ENCODE data around the gene TEX36.

DNA sequence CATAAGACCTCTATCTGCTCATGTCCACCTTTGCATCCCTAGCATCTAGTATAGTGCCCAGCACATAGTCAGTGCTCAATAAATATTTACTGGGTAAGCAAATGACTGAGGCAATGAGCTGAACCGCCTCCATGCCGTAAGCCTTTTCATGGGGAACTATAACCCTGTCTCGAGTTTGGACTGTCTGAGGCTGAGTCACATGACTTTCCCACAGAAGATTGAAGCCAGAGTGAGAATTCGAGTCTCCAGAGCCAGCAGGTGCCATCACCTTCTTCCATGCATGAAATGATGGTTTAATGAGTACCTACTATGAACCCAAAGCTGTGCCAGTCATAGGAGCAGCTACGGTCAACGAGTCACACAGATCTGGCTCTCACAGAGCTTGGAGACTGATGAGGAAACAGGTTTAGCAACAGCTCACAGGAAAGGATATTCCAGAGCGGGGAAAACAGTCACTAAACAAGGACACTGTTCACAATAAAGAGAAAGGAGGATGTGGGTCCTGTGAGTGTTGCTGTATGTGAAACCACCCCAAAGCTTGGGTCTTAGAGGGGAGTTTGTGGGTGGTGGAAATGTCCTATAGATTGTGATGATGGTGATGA, 75.2 kb downstream of the TEX36 start:
- TF ChIP-seq GABPA (IDR thresholded peaks at IDR 0.05; ENCODE audit: low read depth) (no peak), POLR2AphosphoS5 (IDR thresholded peaks at IDR 0.05; ENCODE audit: low read depth) (no peak)
- TF ChIP-seq, protein P1, sequence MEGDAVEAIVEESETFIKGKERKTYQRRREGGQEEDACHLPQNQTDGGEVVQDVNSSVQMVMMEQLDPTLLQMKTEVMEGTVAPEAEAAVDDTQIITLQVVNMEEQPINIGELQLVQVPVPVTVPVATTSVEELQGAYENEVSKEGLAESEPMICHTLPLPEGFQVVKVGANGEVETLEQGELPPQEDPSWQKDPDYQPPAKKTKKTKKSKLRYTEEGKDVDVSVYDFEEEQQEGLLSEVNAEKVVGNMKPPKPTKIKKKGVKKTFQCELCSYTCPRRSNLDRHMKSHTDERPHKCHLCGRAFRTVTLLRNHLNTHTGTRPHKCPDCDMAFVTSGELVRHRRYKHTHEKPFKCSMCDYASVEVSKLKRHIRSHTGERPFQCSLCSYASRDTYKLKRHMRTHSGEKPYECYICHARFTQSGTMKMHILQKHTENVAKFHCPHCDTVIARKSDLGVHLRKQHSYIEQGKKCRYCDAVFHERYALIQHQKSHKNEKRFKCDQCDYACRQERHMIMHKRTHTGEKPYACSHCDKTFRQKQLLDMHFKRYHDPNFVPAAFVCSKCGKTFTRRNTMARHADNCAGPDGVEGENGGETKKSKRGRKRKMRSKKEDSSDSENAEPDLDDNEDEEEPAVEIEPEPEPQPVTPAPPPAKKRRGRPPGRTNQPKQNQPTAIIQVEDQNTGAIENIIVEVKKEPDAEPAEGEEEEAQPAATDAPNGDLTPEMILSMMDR (IDR thresholded peaks at IDR 0.05; ENCODE audit: insufficient read depth, low read length), result no peak
- TF ChIP-seq, protein P2, sequence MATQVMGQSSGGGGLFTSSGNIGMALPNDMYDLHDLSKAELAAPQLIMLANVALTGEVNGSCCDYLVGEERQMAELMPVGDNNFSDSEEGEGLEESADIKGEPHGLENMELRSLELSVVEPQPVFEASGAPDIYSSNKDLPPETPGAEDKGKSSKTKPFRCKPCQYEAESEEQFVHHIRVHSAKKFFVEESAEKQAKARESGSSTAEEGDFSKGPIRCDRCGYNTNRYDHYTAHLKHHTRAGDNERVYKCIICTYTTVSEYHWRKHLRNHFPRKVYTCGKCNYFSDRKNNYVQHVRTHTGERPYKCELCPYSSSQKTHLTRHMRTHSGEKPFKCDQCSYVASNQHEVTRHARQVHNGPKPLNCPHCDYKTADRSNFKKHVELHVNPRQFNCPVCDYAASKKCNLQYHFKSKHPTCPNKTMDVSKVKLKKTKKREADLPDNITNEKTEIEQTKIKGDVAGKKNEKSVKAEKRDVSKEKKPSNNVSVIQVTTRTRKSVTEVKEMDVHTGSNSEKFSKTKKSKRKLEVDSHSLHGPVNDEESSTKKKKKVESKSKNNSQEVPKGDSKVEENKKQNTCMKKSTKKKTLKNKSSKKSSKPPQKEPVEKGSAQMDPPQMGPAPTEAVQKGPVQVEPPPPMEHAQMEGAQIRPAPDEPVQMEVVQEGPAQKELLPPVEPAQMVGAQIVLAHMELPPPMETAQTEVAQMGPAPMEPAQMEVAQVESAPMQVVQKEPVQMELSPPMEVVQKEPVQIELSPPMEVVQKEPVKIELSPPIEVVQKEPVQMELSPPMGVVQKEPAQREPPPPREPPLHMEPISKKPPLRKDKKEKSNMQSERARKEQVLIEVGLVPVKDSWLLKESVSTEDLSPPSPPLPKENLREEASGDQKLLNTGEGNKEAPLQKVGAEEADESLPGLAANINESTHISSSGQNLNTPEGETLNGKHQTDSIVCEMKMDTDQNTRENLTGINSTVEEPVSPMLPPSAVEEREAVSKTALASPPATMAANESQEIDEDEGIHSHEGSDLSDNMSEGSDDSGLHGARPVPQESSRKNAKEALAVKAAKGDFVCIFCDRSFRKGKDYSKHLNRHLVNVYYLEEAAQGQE (IDR thresholded peaks at IDR 0.05; ENCODE audit: insufficient replicate concordance, low read depth), result no peak
